NCI-H226 (cell line): Measurements from ENCODE around the gene TBC1D8.
A peak's percentile ranks its signal among the peaks of the same experiment; 100 is the strongest.

Experiments used
- DNase-seq: peaks from one replicate; pipeline ENCODE4 v3.0.0-alpha.2; 2015

Gene TBC1D8

DNA sequence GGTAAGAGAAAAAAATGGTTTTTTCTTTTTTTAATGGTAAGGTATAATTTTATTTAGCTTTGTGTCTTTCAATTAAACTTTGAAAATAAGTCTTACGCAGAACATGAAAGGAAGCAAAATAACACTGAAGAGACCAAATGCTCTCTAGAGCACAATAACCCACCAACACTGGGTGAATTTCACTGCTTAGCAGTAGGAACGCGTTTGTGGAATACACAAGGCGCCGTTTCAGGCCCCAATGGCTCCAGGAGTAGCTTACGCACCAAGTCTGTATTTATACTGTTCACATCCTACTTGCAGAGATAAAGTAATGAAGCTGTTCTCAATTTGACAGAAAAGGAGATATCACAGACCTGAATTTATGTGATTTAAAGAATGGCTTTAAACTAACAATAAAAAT lies 125.6 kb downstream of the TBC1D8 start:
- no peak for DNase-seq

DNA sequence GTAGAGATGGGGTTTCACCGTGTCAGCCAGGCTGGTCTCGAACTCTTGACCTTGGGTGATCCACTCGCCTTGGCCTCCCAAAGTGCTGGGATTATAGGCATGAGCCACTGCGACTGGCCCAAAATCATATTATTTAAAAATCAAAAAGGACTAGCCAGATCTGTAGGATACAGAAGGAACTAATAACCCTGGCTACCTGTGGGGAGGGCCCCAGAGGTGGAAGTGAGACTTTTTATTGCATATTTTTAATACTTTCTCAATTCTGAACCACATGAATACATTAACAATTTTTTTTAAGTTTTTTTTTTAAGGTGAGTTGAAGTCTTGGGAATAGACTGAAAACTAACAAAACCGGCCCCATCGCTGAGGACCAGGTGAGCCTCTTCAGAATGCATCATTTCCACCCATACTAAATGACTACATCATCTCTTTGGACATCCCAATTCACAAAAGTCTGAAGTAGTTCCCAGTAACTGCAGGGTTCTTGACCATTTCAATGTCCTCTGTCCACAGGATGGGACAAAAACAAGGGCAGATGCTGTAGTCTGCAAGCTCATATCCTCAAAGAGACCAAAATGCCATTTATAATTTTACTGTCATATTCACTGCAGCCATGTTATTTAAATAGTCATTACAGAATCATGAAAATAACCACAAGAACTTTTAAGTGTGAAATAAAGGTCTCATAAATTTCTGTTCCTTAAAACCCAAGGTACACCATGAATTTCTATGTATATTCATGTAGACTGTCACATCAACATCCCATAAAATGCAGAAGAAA lies 127.7 kb downstream of the TBC1D8 start:
- no peak for DNase-seq

DNA sequence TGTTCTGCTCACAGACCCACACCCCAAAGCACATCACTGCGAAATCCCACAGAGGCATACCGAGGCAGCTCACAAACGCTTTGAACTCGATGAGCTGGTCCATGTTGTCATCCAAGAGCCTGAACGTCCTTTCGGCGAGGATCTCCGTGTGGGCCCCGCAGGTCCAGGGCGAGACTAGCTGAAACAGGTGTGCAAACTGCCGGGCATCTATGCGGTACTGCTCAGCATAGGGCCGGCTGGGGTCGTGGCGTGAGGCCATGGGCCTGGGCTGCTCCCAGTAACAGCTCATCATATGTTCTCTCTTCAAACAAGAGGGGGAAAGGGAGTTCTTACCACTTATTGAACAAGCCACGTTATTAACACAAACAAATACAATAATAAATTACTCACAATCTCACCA lies 129.0 kb downstream of the TBC1D8 start:
- DNase-seq, result no peak

DNA sequence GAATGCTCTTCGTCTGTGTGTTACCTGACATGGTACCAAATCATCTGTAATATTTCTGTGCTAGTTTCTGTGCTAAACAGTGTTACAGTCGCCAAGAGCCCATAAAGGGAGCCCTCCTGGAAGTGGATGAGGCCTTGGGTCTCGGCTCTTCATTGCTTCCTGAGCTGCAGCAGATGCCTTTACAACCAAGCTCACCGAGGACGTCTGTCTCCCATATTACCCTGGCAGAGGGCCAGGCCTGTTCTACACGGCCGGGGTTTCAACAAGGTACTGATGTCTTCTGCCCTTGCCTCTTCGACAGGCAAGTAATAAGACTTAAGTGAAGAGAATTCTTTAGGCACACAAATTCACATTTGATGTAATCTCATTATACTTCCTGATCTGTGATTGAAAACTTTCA lies 132.2 kb downstream of the TBC1D8 start:
- DNase-seq, result no peak

DNA sequence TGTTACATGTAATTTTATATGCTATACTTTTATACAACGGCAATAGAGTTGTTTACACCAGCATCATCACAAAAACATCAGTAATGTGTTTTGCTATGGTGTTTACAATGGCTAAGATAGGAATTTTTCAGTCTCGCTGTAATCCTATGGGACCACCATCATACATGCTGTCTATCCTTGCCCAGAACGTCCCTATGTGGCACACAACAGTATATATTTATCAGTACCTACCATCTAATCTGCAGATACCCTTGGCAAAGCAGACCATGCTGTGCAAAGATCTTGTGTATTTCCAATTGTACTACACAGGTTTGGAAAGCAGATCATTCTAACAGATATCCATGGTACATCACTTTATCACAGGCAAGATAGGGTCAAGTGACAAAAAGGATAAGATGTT lies 133.8 kb downstream of the TBC1D8 start:
- DNase-seq, result no peak

DNA sequence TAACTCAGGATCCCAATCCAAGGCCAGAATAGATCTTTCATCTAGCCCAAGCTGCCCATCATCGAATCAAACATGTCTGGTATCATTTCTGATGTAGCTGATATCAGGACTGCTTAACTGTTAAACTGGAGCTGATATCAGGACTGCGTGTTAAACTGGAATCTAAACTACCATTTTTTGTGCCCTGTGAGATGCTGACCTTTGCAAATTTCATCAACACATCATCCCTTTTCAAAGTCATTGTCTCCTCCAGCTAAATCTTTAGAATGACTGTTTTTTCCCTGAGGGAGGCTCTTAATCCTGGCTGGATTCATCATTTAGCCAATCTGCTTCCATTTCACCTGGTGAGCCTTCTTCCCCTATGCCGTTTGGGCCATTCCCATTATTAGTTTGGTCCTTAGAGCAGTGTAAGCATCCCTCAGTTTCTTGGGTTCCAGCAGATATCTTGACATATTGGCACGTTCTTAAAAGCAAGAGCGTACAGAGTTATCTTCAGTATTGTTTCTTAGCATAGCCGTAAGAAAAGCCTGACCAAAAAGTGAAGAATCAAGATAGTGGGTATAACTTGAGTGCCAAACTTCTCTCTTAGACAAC lies 136.8 kb downstream of the TBC1D8 start:
- no peak for DNase-seq

DNA sequence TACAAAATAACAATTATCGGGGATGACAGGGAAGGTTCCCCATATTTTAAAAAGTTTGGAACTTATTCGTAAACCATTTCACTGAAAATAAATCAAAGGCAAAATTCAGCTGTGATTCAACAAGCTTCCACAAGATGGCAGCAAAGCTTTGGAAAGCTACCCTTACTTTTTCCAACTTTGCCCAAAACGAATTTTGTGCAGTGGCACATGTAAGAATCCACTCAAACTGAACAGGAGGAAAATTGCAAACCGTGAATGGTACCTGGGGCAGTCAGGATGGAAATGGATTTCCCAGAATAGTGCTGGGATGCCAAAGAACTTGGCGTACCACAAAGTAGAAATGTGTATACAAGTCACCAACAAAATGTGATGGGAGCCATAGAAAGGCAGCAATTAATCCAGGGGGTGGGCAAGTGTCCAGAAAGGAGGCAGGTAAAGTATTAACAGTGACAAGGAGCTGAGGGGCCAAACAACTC lies 138.4 kb downstream of the TBC1D8 start:
- no peak for DNase-seq

DNA sequence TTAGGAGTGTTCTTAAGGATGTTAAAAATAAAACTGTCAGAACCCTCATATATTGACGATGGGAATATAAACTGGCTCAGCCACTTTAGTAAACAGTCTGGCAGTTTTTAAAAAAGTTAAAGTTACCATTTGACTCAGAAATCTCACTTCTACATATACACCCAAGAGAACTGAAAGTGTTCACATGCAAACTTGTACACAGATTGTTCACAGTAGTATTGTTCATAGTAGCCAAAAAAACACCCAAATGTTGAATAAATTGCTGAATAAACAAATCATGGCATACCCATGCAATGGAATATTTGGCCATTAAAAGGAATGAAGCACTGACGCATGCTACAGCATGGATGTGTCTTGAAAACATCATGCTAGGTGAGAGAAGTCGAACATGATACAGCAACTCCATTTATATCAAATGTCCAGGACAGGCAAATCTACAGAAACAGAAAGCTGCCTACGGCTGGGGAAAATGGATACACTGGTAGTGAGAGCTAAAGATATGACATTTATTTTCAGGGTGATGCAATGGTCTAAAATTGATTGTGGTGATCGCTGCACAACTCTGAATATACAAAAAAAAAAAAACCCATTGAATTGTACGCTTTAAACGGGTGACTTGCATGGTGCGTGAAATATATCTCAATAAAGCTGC lies 139.0 kb downstream of the TBC1D8 start:
- no peak for DNase-seq

DNA sequence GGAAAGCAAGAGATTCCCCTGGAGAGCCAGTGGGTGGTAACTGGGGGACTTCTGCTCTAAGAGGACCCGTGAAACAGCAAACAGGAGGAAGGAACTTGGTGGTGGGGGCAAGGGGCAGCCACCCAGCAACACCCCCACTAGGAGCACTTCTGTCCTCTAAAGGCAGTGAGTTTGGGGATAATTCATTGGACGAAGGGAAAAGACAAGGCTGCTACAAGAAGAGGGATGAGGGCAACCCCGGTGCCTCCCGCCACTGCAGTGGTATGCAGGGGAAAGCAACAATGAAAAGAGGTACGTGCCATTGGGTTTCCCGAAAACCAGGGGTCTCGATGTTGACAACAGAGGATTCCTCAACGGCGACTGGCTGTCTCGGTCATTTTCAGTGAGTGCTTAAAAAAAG lies 140.0 kb downstream of the TBC1D8 start:
- no peak for DNase-seq

DNA sequence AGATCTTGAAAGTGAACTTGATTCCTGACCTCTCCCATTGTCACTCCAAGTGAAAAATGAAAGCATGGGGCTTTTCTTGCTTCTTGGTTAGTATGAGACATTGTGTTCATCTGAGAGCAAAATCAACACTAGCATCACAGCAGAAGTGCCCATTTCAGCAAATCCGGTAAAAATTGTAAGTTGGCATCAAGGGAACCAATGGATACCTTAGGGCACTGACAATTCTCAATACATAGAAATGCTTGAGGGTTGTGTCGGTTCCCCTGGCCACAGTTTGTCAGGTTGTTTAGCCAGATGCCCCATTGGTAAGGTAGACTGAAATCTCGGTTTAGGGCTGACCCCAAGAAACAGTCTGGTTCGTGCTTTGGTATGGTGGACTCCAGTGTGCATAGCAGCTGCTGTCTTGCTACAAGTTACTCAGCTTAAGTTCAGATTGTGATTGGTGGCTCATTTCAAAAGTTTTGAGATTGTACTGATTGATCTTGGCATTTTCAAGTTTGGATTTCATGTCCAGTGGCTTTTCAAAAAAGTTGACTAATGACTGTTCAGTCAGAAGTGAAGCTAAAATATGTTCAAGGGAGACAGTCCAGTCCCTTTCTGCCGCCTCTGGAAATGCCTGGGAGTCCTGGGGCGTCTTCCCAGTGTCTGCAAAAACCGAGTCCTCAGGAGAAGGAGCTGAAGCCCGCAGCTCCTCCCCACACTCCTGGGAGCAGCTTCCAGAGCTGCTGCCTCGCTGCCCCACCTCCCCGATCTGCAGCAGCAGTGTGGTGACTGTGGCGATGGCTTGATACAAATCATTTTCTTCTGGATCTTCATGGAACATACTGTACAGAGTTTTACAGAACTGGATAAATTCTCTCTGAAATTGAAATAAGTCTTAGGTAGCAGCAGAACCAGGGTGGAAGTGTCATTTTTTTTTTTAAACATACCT lies 143.5 kb downstream of the TBC1D8 start:
- no peak for DNase-seq

DNA sequence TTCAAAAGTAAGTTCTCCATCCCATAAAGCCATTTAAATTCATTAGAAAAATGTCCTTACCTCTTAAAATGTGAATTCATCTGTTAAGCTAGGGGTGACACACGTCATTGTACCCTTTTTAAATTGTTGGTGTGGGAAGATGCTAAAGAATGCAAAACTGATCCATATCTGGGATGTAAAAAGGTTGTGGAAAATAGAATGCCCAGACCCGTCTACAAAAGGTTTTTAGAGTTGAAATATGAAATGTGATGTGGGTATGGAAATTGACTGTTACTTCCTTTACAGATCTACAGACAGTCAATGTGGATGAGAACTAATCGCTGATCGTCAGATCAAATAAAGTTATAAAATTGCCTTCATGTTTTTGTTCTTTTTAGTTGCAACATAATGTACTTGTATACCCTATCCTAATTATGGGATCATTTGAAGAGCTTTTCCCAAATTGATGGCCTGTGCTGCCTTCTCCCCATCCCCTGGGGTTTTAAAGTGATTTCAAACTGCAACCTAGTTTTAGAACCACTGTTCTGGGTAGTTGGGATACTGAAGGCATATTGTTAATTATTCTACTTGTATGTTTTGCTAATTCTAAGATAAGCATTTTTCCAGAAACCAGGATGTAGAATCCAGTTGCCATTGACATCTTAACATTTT lies 145.0 kb downstream of the TBC1D8 start:
- no peak for DNase-seq

DNA sequence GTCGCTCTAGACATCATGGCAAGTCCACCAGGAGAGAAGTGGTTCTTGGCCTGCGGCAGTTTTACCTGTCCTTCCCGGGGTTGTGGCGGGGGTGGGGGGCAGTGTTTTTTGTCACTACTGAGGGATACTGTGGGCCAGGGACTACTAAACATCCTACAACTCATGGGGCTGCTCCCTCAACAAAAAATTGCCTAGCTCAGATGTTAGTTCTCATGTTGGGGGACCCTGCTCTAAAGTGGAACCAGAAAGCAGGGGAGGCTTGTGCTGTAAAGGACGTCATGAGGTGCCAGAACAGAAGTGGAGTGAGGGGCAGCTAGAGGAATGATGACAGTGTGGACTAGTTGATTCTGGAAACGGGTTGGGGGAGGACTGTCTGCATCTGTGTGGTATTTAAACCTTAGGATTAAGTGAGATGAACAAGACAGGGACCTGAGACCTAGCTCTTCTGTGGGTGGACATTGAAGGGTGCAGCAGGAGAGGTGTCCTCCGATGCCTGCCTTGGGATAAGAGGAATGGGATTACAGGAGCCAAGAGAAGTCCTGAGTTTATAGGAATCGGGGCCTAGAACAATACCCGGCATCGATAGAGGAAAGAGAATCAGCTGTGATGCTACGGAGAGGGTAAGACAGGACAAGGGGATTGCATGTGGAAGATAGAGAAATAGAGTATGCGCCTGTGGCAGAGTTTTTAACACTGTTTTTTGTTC lies 146.4 kb downstream of the TBC1D8 start:
- DNase-seq, result no peak

DNA sequence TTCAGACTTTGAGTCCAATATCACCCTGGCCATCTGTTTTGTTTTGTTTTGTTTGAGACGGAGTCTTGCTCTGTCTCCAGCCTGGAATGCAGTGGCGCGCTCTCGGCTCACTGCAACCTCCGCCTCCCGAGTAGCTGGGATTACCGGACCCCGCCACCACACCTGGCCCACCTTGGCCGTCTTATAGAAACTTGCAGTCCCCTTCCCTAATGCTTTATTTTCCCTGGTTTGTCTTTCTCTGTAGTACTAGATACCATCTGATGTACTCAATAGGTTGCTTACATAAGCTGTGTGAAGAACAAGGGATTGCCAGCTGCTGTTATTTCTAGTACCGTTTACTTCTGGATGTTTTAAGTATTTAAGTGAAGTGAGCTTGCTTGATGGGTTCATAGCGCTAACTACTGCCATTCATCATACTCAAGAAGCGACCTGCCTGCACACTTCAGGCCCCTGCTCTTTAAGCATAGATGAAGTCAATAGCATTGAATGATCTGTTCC lies 147.9 kb downstream of the TBC1D8 start:
- DNase-seq, result no peak

DNA sequence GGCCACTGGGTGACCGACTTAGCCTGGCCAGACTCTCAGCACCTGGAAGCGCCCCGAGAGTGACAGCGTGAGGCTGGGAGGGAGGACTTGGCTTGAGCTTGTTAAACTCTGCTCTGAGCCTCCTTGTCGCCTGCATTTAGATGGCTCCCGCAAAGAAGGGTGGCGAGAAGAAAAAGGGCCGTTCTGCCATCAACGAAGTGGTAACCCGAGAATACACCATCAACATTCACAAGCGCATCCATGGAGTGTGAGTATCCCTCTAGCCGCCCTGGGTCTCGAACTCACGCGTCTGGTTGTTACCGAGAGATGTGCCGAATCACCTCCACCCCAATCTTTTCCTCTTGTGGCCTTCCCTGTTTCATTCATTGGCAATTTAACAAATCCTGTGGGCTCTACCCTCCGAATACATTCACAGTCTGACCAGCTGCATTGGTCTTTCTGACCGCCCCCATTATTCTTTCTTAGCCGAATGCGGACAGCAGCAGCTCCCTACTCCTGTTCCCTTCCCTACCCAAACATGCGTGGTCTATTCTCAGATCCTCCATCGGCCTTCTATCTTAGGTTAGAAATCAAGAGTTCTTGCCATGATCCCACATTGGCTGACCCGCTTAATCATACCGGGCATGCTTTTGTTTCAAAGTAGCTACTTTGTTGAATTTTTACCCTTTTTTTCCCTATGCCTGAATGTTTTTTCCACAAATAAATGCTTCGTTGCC lies 148.5 kb downstream of the TBC1D8 start:
- DNase-seq, result no peak

DNA sequence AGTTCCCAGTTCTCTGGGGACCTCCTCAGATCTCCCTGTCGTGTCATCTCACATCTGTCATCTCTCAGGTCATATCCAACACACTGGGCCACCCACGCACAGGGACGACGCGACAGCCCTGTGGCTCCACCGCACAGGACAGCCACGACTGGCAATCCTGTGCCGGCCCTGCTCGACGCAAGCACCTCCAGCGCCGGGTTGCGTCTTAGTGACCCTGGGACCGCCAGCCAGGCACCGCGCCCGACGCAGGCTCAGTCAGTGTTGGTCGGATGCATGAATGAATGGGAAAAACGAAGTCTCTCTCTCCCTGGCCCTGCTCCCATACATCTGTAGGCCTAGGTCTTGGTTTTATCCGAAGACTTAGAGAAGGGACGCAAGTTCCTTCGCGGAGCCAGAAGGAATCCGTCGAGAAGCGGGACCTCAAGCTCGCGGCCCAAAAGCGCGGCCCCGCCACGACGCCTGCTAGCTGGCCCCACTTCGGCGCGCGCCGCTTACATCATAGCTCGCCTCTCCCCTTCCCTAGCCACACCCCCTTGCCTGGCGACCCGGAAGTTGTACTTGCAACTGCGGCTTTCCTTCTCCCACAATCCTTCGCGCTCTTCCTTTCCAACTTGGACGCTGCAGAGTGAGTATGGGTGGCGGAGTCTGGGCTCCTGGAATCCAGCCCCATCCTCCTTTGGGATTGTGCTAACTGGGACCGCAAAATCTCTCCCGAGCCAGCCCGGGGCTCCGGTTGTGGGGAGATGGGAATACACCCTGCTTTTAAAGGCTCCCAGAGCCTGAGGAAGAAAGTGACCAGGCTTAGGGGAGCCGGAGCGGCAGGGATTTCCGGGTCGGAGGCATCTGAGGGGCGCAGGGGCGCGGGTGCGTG lies 149.3 kb downstream of the TBC1D8 start, which contains the start of gene RPL31:
Gene RPL31 (plus strand): TSS at position 599 of the 871 bp plus-strand sequence. CDS start 413 bp downstream, outside the sequence.
- peak; percentile 89 for DNase-seq

DNA sequence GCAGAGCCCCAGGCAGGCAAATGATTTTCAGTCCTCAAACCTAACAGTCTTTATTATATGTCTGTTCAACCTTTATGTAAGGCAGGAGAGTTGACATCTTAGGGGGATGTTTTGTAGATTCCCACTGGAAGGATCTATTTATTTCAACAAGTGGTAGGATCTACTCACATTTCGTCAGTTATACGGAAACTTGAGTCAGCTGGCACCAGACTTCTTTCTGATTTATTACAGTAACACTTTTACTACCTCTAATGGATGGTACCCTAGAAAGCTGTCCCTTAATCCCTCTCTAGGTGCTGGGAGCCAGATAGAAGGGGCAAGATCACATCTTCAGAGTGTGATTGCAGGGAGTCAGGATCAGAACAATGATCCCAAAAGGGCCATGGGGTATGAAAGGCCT lies 151.2 kb downstream of the TBC1D8 start:
- no peak for DNase-seq

DNA sequence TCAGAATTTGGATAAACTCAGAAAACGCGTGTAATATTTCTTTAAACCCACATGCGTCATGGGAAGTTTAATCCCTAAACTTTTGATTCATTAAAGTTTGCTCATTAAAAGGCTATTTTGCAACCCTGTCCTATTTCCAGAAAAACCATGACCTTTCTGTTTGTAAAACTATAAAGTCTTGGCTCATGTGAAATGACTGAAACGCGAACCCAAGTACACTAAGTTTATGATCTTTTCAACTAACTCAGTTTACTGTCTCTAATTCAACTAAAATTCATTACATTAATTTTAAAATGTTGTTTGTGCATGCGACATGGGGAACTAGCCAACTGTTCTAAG lies 153.0 kb downstream of the TBC1D8 start:
- DNase-seq, result no peak

DNA sequence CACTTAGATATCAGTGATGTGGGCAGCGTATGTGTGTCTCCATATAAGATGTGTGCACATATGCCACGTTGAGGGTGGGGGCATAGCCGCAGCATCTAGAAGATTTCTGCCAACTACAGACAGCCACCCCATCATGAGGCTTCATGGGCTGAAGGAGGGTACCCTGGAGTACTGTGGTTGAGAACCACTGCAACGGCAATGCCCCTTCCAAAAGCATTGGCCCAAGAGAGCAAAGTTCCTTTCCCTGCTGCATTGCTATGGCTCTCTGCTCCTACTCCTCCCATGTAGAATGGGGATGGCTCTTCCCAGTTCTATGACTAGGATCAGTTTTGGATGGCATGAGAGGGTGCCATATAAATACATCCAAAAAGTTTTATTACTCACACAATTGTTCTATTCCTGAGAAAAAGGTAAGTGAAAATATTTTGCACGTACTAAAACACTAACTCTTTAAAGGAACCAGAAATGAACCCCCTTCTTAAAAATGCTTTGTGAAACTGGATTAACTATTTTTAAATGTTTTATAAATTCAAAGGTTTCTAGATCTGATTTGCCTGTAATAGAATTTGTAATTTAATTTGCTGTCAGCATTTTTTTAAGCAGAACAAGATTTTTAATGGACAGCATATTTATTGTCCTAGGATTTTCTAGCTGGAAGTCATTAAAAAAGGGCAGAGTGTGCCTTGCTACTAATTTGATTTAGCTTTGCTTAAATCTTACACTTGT lies 153.5 kb downstream of the TBC1D8 start:
- DNase-seq, result no peak
